HUDEP-2 (cell line): ENCODE measurements around the gene NDRG4.

Source experiments
- DNase-seq, 76 experiments: peaks; one replicate each; lab custom pipeline; 2025; ENCODE audit not compliant: unreplicated experiment in 76 of 76; lab: John Stamatoyannopoulos, UW

Gene NDRG4

DNA sequence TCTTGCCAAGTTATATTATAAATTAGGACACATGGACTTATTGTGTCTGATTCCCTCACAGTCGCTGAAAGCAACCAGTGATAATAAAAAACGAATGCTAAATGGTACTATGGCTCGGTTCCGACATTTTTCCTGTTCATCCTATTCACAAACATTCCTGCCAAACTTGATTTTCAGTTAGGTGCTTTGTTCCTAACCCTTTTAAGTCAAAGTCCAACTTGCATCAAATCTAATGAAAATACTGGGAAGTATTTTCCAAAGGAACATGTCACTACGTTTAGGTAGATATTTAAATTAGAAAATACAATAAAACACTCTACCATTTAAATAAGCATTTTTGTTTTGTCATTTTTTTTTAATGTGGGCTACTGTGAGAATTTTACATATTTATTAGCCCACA lies 36.3 kb downstream of the NDRG4 start:
- DNase-seq: no peak

DNA sequence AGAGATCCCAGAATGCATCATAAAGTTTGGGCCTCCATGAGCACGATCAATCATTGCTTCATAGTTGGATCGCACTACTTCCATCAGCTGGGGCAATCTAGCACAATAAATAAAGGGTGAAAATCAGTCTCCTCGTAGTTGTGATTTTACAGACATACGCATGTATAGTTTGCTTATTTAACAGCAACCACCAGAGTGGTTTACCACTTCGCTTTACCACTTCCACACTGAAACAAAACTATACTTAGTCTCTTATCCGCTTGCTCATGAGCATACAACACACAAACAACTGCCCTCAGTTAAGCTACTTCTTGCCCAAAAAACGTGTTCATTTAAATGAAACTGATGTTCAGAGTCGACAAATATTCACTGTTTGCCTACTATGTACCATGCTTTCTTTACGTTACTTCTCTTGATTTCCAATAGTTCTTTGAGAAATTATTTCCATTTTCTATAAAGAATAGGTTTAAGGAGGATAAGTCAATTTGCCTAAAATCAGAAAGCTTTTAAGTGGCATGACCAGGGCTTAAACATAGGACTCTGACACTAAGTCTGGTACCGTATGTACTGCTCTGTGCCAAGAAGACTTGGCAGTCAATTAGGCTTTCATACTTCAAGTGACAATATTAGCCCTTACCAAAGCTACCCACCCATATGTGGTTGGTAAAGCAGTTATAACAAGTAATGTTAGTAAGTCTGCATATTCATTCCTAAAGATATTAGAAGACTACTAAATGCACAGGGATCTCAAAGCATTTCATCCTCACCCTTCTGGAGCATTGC lies 37.4 kb downstream of the NDRG4 start:
- DNase-seq: no peak

DNA sequence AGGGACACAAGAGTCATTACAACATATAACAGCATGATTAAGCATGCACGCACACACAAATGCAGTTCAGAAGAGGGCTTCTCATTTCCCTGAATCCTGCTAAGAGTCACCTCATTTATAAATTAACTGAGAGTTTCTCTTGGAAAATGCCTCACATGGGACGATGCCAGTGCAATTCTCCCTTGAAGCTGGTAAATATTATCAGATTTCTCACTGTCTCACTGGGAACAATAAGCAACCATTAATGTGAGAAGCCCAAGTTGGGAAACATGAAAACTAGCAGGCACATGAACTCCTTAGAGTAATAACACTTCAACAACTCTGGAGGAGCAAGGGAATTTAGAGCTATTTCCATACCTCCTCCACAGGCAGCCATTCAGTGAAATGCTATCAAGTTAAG lies 41.8 kb downstream of the NDRG4 start:
- DNase-seq: no peak

DNA sequence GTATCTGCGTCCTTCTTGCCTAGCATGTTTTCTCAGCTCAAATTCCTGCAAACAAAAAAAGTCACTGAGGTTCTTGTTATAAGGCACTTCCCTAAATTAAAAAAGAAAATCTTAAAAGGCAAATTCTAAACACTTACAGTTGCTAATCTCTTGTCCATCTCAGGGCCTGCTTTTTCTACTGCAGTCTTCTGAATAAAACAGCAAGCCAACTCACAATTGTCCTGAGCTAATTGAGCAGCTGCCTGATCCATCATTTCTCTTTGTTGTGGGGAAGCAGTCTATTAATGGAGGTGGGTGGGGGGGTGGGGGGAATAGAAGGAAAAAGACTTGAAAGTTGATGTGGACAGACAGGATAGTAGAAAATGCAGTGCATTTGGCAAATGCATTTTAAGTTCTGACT lies 42.3 kb downstream of the NDRG4 start:
- DNase-seq: no peak

DNA sequence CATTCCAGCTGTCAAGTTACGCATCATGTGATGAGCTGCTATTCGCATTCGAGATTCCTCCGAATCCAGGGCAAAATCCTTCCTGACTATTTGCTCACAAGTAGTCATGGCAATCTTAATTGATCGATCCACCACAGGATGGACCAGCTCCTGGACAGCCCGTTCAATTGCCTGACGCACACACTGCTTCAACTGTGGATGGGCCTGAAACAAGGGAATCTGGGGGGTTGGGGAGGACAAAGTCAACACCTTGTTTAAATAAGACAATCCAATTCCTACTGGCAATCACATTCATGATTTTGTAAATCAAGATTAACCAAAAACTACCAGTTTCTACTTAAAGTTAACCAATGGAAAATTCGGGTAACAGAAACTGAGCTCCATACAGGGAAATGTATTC lies 43.7 kb downstream of the NDRG4 start:
- DNase-seq: no peak

DNA sequence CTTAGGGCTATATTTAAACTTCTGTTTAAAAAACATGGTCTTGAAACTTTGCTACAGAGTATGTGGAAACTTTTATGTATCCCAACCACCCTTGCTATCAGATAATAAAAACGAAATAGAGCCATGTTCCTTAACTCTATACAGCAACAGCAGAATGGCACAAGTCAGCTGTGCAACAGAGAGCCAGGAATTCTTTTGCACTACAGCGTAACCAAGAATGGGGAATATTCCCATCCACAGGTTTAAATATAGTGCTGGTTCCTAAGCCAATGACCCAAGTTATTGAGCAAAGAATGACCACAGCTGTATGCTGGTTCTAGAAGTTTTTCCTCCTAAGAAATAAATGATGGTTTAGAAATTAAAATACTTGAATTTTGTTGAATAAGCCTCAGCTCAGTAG lies 48.4 kb downstream of the NDRG4 start:
- DNase-seq: no peak

DNA sequence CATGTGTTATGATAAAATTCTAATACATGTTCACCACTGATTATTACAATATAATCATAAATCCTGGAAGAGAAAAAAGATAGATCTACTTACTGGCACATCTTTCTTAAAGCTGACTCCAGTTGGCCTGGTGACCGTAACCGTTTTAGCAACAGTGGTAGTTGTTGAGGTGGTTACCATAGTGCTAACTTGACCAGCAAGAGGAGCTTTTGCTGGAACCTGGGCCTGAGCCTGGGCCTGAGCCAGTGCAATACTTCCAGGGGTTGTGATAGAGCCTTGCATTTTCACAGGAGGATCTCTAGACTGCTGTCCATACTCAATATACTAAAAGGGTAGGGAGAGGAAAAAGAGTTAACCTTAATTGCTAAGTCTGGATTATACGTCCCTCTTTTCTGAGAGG lies 51.6 kb downstream of the NDRG4 start:
- no peak for DNase-seq

DNA sequence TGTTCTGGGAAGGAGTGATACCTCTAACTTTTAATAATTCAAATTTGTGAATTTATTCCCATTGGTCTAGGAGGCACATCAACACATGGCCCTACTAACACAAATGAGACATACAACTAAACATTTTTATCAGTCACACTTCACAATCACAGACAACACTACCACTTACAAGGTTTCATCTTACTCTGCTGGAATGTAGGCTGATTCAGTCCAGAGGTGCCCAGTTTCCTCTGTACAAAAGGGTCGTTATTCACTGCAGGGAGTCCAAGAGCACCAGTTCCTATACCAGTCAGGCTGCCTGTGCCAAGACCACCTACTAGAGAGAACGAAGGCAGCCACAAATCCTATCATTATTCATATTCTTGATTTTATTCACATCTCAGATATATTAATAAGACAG lies 56.7 kb downstream of the NDRG4 start:
- no peak for DNase-seq
